ENCODE measurements around the gene FRMD1.

FRMD1 gene

DNA sequence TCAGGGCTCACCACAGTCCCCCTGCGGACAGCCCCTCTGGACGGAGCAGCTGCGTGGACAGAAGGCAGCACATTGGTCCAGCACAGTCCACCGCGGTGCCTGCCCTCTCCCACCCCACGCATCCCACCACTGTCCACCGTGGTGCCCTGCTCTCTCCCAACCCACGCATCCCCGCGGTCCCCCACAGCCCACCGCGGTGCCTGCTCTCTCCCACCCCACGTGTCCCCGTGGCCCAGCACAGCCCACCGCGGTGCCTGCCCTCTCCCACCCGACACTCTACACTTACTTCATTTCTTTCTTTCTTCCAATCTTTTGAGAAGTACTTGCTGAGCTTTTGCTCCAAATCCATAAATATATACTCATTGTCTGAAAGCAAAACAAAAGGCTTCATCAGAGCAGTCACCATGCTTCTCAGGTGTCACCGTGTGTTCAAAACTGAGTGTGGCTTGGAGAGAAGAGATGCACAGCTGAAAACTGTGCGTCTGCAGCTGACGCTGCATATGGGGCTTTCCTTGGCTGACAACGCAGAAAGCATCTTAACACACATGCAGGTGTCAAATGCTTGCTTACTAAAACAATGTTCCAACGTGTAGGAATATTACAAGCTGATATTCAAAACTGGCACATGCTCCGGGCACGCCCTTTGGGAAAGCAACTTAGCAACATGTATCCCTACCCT lies 11.8 kb downstream of the FRMD1 start:
- Histone ChIP-seq H4K20me1 (ENCODE audit: control insufficient read depth, insufficient read depth, low read depth, low read length) (no peaks in the 10 kb centered on the region), H3K79me2 (ENCODE audit: control insufficient read depth, low read length) (no peaks in the 10 kb centered on the region), H3K9me2 (replicated peaks; ENCODE audit: control insufficient read depth, low read length) (no peaks in the 10 kb centered on the region), H3F3A (ENCODE audit: control insufficient read depth, insufficient read depth) (no peaks in the 10 kb centered on the region), H3K27me3 (ENCODE audit: control insufficient read depth, low read length) (no peaks in the 10 kb centered on the region), H3K27ac (ENCODE audit: low read depth, low read length) (no peak overlapping the region), H3K36me3 (ENCODE audit: control insufficient read depth, low read length) (no peaks in the 10 kb centered on the region), H3K4me1 (ENCODE audit: control insufficient read depth, low read length) (no peaks in the 10 kb centered on the region), H3K4me3 (ENCODE audit: low read length) (no peak overlapping the region), H3K9me3 (ENCODE audit: control insufficient read depth, insufficient read depth, low read length) (no peaks in the 10 kb centered on the region), H3K4me2 (ENCODE audit: low read length) (no peak overlapping the region)
- TF ChIP-seq, protein P1, sequence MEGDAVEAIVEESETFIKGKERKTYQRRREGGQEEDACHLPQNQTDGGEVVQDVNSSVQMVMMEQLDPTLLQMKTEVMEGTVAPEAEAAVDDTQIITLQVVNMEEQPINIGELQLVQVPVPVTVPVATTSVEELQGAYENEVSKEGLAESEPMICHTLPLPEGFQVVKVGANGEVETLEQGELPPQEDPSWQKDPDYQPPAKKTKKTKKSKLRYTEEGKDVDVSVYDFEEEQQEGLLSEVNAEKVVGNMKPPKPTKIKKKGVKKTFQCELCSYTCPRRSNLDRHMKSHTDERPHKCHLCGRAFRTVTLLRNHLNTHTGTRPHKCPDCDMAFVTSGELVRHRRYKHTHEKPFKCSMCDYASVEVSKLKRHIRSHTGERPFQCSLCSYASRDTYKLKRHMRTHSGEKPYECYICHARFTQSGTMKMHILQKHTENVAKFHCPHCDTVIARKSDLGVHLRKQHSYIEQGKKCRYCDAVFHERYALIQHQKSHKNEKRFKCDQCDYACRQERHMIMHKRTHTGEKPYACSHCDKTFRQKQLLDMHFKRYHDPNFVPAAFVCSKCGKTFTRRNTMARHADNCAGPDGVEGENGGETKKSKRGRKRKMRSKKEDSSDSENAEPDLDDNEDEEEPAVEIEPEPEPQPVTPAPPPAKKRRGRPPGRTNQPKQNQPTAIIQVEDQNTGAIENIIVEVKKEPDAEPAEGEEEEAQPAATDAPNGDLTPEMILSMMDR (IDR thresholded peaks at IDR 0.05; ENCODE audit: low read depth, low read length, poor library complexity, severe bottlenecking): no peak
- no peak for TF ChIP-seq EZH2phosphoT487 (IDR thresholded peaks at IDR 0.05; ENCODE audit: borderline replicate concordance, low read length)

DNA sequence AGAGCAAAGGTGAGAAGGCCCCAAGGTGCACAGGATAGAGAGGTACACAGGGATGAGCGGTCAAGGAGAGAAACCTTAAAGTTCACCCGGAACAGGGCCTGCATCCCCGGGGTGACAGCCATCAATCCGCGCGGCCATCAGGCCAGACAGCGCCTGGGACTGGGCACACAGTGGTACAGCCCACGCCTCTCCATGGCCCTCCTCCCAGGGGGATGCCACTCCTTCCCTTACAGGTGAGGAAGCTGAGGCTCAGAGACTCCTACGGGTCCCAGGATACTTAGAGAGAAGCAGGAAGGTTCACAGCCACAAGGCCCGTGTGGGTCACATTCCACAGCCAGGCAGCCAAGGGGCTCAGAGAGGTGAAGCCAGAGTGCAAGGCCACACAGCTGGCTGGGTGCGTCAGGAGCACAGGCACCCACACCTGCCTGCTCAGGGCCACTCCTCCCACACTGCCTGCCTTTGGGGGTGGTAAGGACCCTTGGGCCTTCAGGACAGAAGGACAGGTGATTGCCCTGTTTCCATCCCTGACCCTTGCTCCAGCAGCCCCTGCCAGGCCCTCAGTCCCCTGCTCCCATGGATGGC lies 14.7 kb downstream of the FRMD1 start:
- H3K27ac ChIP-seq (ENCODE audit: low read depth, low read length): no peak overlapping the region
- no peak for TF ChIP-seq EZH2phosphoT487 (IDR thresholded peaks at IDR 0.05; ENCODE audit: borderline replicate concordance, low read length)
- TF ChIP-seq, protein P1 (IDR thresholded peaks at IDR 0.05; ENCODE audit: low read depth, low read length, poor library complexity, severe bottlenecking): no peak
- H3K4me3 ChIP-seq (ENCODE audit: low read length): no peak overlapping the region
- no peaks in the 10 kb centered on the region for H3K79me2 ChIP-seq (ENCODE audit: control insufficient read depth, low read length)
- H3K27me3 ChIP-seq (ENCODE audit: control insufficient read depth, low read length): no peaks in the 10 kb centered on the region
- no peaks in the 10 kb centered on the region for H3K4me1 ChIP-seq (ENCODE audit: control insufficient read depth, low read length)
- no peaks in the 10 kb centered on the region for H3K36me3 ChIP-seq (ENCODE audit: control insufficient read depth, low read length)
- no peaks in the 10 kb centered on the region for H3F3A ChIP-seq (ENCODE audit: control insufficient read depth, insufficient read depth)
- H3K9me3 ChIP-seq (ENCODE audit: control insufficient read depth, insufficient read depth, low read length): no peaks in the 10 kb centered on the region
- H3K9me2 ChIP-seq (replicated peaks; ENCODE audit: control insufficient read depth, low read length): no peaks in the 10 kb centered on the region
- no peaks in the 10 kb centered on the region for H4K20me1 ChIP-seq (ENCODE audit: control insufficient read depth, insufficient read depth, low read depth, low read length)
- H3K4me2 ChIP-seq (ENCODE audit: low read length): no peak overlapping the region

DNA sequence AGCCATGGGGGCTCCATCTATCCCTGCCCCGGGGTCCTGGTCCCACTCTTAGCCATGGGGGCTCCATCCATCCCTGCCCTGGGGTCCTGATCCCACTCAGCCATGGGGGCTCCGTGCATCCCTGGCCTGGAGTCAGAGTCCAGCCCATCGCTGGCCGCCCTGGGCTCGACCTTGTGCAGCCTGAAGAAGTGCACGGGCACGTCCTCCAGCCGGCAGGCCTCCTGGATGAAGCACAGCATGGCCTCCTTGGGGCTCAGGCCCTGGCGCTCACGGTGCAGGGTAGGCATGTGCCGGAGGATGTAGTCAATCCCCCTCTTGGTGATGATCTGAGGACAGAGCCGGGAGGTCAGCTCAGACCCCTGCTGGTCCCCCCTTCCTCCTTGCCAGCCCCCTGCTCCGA lies 15.6 kb downstream of the FRMD1 start:
- no peaks in the 10 kb centered on the region for H4K20me1 ChIP-seq (ENCODE audit: control insufficient read depth, insufficient read depth, low read depth, low read length)
- no peak overlapping the region for H3K4me3 ChIP-seq (ENCODE audit: low read length)
- H3K9me3 ChIP-seq (ENCODE audit: control insufficient read depth, insufficient read depth, low read length): no peaks in the 10 kb centered on the region
- H3K36me3 ChIP-seq (ENCODE audit: control insufficient read depth, low read length): no peaks in the 10 kb centered on the region
- H3K27me3 ChIP-seq (ENCODE audit: control insufficient read depth, low read length): no peaks in the 10 kb centered on the region
- no peaks in the 10 kb centered on the region for H3K4me1 ChIP-seq (ENCODE audit: control insufficient read depth, low read length)
- no peaks in the 10 kb centered on the region for H3K9me2 ChIP-seq (replicated peaks; ENCODE audit: control insufficient read depth, low read length)
- no peak overlapping the region for H3K4me2 ChIP-seq (ENCODE audit: low read length)
- no peak overlapping the region for H3K27ac ChIP-seq (ENCODE audit: low read depth, low read length)
- H3K79me2 ChIP-seq (ENCODE audit: control insufficient read depth, low read length): no peaks in the 10 kb centered on the region
- TF ChIP-seq, protein P1 (IDR thresholded peaks at IDR 0.05; ENCODE audit: low read depth, low read length, poor library complexity, severe bottlenecking): no peak
- TF ChIP-seq EZH2phosphoT487 (IDR thresholded peaks at IDR 0.05; ENCODE audit: borderline replicate concordance, low read length): no peak
- H3F3A ChIP-seq (ENCODE audit: control insufficient read depth, insufficient read depth): no peaks in the 10 kb centered on the region

Data from DOHH2 (cell line).